ENCODE data around the gene ZFR2.

Gene ZFR2

DNA sequence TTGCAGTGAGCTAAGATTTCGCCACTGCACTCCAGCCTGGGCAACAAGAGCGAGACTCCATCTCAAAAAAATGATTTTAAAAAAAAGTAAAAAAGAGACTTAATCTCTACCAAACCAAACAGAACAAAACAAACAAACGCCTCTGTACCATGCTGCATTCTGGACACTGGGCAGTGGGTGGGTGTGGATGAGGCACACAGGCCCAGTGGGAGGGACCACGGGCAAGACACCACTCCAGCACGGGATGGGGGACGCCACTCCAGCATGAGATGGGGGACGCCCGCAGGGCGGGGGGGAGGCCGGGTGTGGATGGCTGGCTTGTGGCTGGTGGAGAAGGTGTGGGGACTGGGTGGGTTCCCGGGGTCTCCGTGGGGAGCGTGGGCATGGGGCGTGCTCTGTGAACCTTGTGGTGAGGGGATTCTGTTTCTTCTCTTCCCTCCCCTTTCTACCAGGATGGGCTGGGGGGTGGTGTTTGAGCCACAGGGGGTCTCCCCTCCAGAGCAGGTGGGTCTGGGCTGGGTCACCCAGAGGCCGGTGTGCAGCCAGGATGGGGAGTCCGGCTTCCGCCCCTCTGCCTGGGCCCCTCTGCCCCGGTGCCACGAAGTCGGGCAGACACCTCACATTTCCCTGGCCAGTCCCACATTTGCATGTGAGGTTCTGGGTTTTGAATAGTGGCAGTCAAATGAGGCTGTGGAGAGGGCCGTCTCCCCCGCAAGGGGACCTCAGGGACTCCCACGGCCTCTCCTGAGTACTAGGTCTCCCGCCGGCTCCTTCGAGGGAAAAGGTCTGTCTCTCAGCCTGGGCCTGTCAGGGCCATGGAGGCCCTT lies 58.7 kb downstream of the ZFR2 start:
- H3K27me3 ChIP-seq (replicated peaks; ENCODE audit: control insufficient read depth, insufficient read depth, low read length), result peaks cover 25% of the 10 kb centered on the region
- no peaks in the 10 kb centered on the region for H3K4me1 ChIP-seq (ENCODE audit: control insufficient read depth, insufficient read depth, low read length)
- H3K36me3 ChIP-seq (ENCODE audit: control insufficient read depth, insufficient read depth, low read length, severe bottlenecking), result no peaks in the 10 kb centered on the region
- no peak for DNase-seq (ENCODE audit: low read depth)
- no peak overlapping the region for H3K9ac ChIP-seq (ENCODE audit: low read length)
- no peaks in the 10 kb centered on the region for H3K9me3 ChIP-seq (ENCODE audit: control insufficient read depth, low read length)
- no peak overlapping the region for H3K4me3 ChIP-seq (ENCODE audit: low read length)

DNA sequence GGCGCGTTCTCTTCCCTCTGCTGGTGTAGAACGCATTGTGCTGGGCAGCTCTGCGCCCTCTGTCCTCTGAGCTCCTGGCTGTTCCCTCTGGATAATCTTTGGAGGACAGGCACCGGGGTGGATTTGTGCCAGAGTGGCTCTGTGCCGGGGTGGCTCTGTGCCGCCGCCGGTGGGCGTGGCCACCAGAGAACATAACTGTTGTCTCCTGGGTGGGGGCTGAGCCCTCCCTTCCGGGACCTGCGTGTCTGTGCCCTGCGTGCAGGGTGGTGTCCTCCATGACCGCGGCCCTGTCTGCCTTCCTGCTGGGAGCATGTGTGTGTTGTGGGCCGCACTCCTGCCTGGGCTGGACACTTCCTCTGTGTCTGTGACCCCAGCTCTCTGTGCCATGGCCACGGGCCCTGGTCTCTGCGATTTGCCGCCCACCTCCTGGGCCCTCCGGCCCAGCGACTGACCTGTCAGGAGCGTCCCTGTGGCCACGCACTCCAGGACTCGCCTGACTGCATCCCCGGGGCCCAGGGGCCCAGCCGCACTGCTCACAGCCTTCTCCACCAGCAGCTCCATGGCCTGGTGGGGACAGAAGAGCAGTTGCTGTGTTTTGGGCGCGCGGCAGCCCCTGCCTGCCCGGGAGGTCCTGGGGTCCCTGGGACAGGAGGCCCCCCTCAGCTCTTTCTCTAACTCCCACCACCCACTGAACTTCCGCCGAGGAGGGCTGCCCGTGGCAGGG lies 60.3 kb downstream of the ZFR2 start:
- Histone ChIP-seq H3K36me3 (ENCODE audit: control insufficient read depth, insufficient read depth, low read length, severe bottlenecking) (no peaks in the 10 kb centered on the region), H3K9me3 (ENCODE audit: control insufficient read depth, low read length) (no peaks in the 10 kb centered on the region), H3K27me3 (replicated peaks; ENCODE audit: control insufficient read depth, insufficient read depth, low read length) (peaks cover 25% of the 10 kb centered on the region), H3K9ac (ENCODE audit: low read length) (no peak overlapping the region), H3K4me3 (ENCODE audit: low read length) (no peak overlapping the region), H3K4me1 (ENCODE audit: control insufficient read depth, insufficient read depth, low read length) (no peaks in the 10 kb centered on the region)
- no peak for DNase-seq (ENCODE audit: low read depth)

DNA sequence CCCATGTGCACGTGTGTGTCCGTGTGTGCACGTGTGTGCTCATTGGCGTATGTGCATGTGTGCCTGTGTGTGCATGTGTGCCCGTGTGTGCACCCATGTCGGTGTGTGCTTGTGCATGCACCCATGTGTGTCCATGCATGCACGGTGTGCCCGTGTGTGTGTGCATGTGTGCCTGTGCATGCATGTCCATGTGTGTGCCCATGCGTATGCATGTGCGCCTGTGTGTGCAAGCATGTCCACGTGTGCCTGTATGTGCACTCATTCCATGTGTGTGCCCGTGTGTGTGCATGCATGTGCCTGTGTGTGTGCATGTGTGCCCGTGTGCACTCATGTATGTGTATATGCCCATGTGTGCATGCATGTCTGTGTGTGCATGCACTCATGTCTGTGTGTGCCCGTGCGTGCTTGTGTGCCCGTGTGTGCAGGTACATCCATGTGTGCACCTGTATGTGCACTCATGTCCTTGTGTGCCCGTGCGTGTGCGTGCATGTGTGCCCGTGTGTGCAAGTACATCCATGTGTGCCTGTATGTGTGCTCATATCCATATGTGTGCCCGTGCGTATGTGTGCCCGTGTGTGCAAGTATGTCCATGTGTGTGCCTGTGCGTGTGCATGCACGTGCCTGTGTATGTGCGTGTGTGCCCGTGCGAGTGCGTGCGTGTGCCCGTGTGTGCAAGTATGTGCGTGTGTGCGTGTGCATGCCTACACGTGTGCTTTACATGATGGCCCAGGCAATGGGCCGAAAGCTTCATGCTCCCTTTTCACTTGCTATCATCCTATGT lies 61.1 kb downstream of the ZFR2 start:
- Histone ChIP-seq H3K27me3 (replicated peaks; ENCODE audit: control insufficient read depth, insufficient read depth, low read length) (peaks cover 21% of the 10 kb centered on the region), H3K4me1 (ENCODE audit: control insufficient read depth, insufficient read depth, low read length) (no peaks in the 10 kb centered on the region), H3K9ac (ENCODE audit: low read length) (no peak overlapping the region), H3K9me3 (ENCODE audit: control insufficient read depth, low read length) (no peaks in the 10 kb centered on the region), H3K36me3 (ENCODE audit: control insufficient read depth, insufficient read depth, low read length, severe bottlenecking) (no peaks in the 10 kb centered on the region), H3K4me3 (ENCODE audit: low read length) (no peak overlapping the region)
- DNase-seq (ENCODE audit: low read depth), result no peak

DNA sequence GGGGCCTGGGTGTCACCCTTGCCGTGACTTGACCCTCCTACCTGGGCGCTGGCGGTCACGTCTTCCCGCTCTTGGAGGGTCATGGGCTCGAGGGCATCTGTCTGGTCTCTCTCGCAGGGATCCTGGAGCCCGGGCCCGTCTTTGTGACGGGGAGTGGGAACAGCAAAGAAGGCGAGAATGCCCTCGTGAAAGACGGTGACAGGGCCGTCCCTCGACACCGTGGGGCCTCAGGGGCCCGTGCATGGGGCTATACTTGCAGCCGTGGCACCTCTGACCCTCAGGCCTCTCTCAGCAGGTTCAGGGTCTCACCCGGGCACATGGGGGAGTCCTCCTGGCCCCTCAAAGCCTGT lies 61.7 kb downstream of the ZFR2 start:
- Histone ChIP-seq H3K9me3 (ENCODE audit: control insufficient read depth, low read length) (no peaks in the 10 kb centered on the region), H3K9ac (ENCODE audit: low read length) (no peak overlapping the region), H3K36me3 (ENCODE audit: control insufficient read depth, insufficient read depth, low read length, severe bottlenecking) (no peaks in the 10 kb centered on the region), H3K4me3 (ENCODE audit: low read length) (no peak overlapping the region), H3K4me1 (ENCODE audit: control insufficient read depth, insufficient read depth, low read length) (no peaks in the 10 kb centered on the region), H3K27me3 (replicated peaks; ENCODE audit: control insufficient read depth, insufficient read depth, low read length) (peaks cover 21% of the 10 kb centered on the region)
- DNase-seq (ENCODE audit: low read depth), result no peak

DNA sequence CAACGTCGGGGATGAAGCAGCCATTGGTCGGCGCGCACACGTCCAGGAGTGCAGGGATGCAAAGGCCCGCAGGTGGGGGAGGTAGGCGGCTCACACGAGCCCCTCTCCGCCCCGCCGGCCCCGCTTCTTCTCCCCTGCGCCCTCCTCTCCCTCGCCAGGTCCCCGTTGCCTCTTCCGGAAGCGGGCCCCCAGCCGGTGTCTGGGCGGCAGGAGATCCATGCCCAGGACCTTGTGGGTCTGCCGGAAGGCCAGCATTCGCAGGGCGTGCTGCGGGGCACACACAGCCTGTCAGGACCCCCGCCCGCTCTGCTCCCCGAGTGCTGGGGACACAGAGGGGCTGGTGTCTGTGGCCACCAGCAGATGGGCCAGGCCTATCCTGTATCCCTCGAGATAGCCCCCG lies 63.0 kb downstream of the ZFR2 start:
- H3K27me3 ChIP-seq (replicated peaks; ENCODE audit: control insufficient read depth, insufficient read depth, low read length), result peaks cover 32% of the 10 kb centered on the region
- DNase-seq (ENCODE audit: low read depth), result no peak
- H3K4me1 ChIP-seq (ENCODE audit: control insufficient read depth, insufficient read depth, low read length), result no peaks in the 10 kb centered on the region
- no peaks in the 10 kb centered on the region for H3K9me3 ChIP-seq (ENCODE audit: control insufficient read depth, low read length)
- H3K9ac ChIP-seq (ENCODE audit: low read length), result no peak overlapping the region
- H3K36me3 ChIP-seq (ENCODE audit: control insufficient read depth, insufficient read depth, low read length, severe bottlenecking), result no peaks in the 10 kb centered on the region
- no peak overlapping the region for H3K4me3 ChIP-seq (ENCODE audit: low read length)

DNA sequence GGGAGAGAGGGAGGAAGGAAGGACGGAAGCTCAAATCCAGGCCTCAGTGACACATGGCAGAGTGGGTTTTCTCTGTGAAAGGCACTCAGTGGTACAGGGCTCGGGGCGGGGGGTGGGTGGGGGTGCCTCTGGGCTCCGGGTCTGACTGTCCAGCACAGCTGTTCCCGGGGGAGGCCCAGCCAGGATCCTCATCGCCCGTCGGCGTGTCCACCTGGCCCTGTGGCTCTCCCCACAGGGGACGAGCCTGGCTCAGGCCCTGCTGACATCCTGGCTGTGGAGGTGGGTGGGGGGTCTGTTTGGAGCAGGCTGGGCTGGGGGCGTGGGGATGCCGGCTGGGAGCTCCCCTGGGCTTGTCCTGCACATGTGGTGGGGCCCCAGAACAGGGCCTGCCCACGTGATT lies 64.4 kb downstream of the ZFR2 start:
- Histone ChIP-seq H3K27me3 (replicated peaks; ENCODE audit: control insufficient read depth, insufficient read depth, low read length) (peaks cover 25% of the 10 kb centered on the region), H3K4me1 (ENCODE audit: control insufficient read depth, insufficient read depth, low read length) (no peaks in the 10 kb centered on the region), H3K36me3 (ENCODE audit: control insufficient read depth, insufficient read depth, low read length, severe bottlenecking) (no peaks in the 10 kb centered on the region), H3K9me3 (ENCODE audit: control insufficient read depth, low read length) (no peaks in the 10 kb centered on the region), H3K9ac (ENCODE audit: low read length) (no peak overlapping the region), H3K4me3 (ENCODE audit: low read length) (no peak overlapping the region)
- DNase-seq (ENCODE audit: low read depth), result no peak

DNA sequence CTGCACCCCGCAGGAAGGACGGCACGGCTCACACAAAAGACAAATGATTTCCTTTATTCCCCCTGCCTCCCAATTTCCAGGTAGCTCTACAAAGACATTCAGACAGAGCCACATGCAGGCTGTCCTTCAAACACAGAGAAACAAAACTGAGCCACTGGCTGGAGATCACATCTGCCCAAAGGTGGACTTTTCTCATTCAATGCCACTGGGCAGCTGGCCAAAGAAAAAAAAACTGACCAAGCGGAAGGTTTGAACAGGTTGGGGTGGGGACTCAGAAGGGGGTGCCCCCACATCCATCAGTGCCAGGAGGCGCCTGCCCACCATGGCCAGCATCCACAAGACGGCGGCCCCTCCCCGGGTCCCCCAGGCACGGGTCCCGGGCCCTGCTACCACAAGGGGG lies 64.9 kb downstream of the ZFR2 start:
- H3K36me3 ChIP-seq (ENCODE audit: control insufficient read depth, insufficient read depth, low read length, severe bottlenecking), result no peaks in the 10 kb centered on the region
- no peaks in the 10 kb centered on the region for H3K4me1 ChIP-seq (ENCODE audit: control insufficient read depth, insufficient read depth, low read length)
- H3K9me3 ChIP-seq (ENCODE audit: control insufficient read depth, low read length), result no peaks in the 10 kb centered on the region
- H3K9ac ChIP-seq (ENCODE audit: low read length), result no peak overlapping the region
- peaks cover 26% of the 10 kb centered on the region for H3K27me3 ChIP-seq (replicated peaks; ENCODE audit: control insufficient read depth, insufficient read depth, low read length)
- no peak overlapping the region for H3K4me3 ChIP-seq (ENCODE audit: low read length)
- no peak for DNase-seq (ENCODE audit: low read depth)

DNA sequence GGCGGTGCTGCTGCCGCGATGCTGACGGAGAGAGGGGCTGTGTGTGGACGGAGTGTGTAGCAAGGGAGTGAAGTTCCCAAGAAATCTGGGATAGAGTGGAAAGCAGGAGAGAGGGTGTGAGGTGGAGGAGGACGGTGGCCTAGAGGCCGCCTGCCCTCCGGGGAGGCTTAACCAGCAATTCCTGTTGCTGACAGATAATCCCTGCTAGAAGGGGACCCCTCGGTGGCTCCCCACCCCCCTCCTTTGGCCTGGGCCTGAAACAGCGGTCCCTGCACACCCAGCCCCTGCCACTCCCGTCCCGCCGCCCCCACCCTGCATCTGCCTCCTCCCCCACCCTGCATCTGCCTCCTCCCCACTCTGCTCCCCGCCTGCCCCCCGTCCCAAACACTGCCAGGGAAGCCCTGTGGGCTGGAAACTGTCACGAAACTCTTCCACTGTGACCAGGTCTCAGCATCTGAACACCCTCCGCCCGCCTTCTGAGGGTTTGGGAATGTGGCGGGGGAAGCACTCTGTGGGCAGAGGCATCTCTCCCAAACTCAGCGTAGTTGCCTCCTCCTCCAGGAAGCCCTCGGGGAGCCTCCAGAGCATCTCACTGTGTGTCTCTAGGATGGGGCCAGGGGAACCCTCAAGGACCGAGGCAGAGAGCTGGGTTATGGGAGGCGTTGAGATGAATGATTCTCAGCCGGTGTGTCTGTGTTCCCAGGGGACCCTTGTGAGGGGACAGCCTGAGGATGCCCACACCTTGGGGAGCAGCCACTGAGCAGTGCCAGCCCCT lies 65.5 kb downstream of the ZFR2 start:
- Histone ChIP-seq H3K4me1 (ENCODE audit: control insufficient read depth, insufficient read depth, low read length) (no peaks in the 10 kb centered on the region), H3K36me3 (ENCODE audit: control insufficient read depth, insufficient read depth, low read length, severe bottlenecking) (no peaks in the 10 kb centered on the region), H3K4me3 (ENCODE audit: low read length) (no peak overlapping the region), H3K9me3 (ENCODE audit: control insufficient read depth, low read length) (no peaks in the 10 kb centered on the region), H3K9ac (ENCODE audit: low read length) (no peak overlapping the region), H3K27me3 (replicated peaks; ENCODE audit: control insufficient read depth, insufficient read depth, low read length) (peaks cover 26% of the 10 kb centered on the region)
- DNase-seq (ENCODE audit: low read depth), result no peak

DNA sequence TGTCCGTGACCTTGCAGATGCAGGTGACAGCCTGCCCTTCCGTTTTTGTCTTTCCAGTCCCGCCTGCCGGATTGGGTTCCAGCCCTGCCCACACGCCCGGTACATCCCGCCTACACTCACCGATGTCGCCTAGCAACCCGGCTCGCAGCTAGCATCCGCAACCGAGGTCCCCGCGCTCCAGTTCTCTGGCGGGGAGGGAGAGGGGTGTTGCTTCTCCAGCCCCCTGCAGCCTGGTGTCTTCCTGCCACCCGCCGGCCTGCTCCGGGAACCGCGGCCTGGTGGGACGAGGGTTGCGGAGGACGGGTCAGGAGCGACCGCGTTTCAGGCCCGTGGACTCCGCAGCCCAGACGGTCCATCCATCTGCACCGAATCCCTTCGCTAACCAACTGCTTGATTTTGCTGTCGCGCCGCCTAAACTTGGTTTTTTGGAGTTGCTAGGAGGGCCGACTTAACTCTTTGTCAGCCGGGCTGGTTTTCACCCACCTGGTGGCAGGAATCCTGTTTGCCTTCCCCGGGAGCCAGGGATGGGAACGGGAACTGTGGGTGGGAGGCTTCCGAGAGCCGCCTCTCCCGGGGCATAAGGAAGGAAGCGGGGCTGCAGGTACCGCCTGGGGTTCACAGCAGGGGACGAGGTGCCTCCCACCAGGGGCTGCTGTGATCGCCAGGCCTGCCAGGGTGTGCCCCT lies 67.3 kb downstream of the ZFR2 start:
- no peaks in the 10 kb centered on the region for H3K36me3 ChIP-seq (ENCODE audit: control insufficient read depth, insufficient read depth, low read length, severe bottlenecking)
- H3K4me3 ChIP-seq (ENCODE audit: low read length), result no peak overlapping the region
- H3K9ac ChIP-seq (ENCODE audit: low read length), result no peak overlapping the region
- H3K9me3 ChIP-seq (ENCODE audit: control insufficient read depth, low read length), result peaks cover 4% of the 10 kb centered on the region
- H3K4me1 ChIP-seq (ENCODE audit: control insufficient read depth, insufficient read depth, low read length), result no peaks in the 10 kb centered on the region
- DNase-seq (ENCODE audit: low read depth), result peak; percentile 46
- peaks cover 26% of the 10 kb centered on the region for H3K27me3 ChIP-seq (replicated peaks; ENCODE audit: control insufficient read depth, insufficient read depth, low read length)

DNA sequence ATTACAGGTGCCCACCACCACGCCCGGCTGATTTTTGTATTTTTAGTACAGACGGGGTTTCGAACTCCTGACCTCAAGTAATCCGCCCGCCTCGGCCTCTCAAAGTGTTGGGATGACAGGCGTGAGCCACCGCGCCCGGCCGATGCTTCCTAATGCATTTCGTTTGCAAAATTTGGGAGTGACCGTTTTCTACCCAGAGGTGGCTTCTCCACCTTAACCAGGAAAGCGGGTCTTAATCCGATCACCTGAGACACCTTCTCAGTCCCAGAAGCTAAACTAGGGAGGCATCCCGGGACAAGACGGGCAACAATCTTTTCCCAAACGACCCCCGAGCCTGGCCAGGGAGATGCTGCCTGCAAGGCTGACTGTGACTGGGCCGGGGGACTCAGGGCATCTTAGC lies 67.8 kb downstream of the ZFR2 start:
- Histone ChIP-seq H3K4me3 (ENCODE audit: low read length) (no peak overlapping the region), H3K9me3 (ENCODE audit: control insufficient read depth, low read length) (peaks cover 9% of the 10 kb centered on the region), H3K27me3 (replicated peaks; ENCODE audit: control insufficient read depth, insufficient read depth, low read length) (peaks cover 26% of the 10 kb centered on the region), H3K4me1 (ENCODE audit: control insufficient read depth, insufficient read depth, low read length) (no peaks in the 10 kb centered on the region), H3K36me3 (ENCODE audit: control insufficient read depth, insufficient read depth, low read length, severe bottlenecking) (no peaks in the 10 kb centered on the region), H3K9ac (ENCODE audit: low read length) (no peak overlapping the region)
- no peak for DNase-seq (ENCODE audit: low read depth)

All from adipocyte (in vitro differentiated cells).